Fibroblast of villous mesenchyme (primary cell): ENCODE results near the gene S100A4. TPM values are rescaled to one million over a fixed set of nuclear protein-coding genes. Genes with fewer than 3 reads are reported as not detected.

ENCODE experiments used
- DNase-seq: peaks from one replicate; pipeline ENCODE4 v3.0.0-alpha.2; 2010; ENCODE audit warnings: low read depth
- H3K4me3 ChIP-seq: 2 replicates; pipeline ENCODE4 v1.5.1; 2011; ENCODE audit warnings: low read depth, mild to moderate bottlenecking, low read length
- CTCF ChIP-seq: IDR thresholded peaks from 2 replicates; pipeline ENCODE4 v1.5.1; 2012; ENCODE audit warnings: low read depth, mild to moderate bottlenecking, low read length; ENCODE audit not compliant: insufficient read depth
- total RNA-seq: library from RNA; depleted of rRNA; stranded (reverse); fragments of >200 nt; gene quantifications from 2 replicates; pipeline ENCODE4 v1.2.3, GENCODE V29; 2012

Gene S100A4
- total RNA-seq, 1 donor = 507 TPM

DNA sequence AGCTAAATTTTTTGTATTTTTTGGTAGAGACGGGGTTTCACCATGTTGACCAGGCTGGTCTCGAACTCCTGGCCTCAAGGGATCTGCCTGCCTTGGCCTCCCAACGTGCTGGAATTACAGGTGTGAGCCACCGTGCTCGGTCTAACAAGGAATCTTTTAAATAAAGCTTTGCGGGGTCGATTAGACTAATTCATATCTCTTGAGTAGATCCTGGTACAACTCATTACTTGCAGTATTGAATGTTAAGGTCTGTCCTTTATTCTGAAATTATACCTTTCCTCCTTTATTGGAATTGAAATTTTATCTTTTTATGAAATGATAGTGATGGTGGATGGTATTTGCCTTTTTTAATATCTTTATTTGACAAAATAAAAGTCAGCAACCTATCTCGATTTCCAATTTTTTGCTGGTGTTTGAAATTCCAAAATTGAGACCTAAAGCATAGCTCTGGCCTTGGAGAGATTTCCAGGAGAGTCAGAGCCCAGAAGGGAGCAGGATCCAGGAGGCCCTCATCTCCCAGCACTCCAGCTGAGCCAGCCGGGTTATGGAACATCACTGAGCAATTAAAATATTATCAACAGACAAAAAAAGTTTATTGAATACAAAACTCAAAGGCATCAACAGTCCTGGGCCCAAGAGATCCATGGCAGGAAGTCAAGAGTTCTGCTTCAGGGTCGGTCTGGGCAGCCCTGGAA lies 15.3 kb upstream of the S100A4 start:
- DNase-seq = no peak
- H3K4me3 ChIP-seq = no peak overlapping the region

GRCh38 chr1:153560241-153560640 lies 14.6 kb upstream of the S100A4 start:
- DNase-seq = no peak
- no peak overlapping the region for H3K4me3 ChIP-seq
- no peak for TF ChIP-seq CTCF

More for the DNA sequence above, 15.3 kb upstream of the S100A4 start:
- TF ChIP-seq CTCF = no peak

GRCh38 chr1:153557877-153558276 lies 12.3 kb upstream of the S100A4 start:
- H3K4me3 ChIP-seq = no peak overlapping the region
- DNase-seq = no peak
- TF ChIP-seq CTCF = no peak

- no peak for DNase-seq
- no peak for TF ChIP-seq CTCF
- no peak overlapping the region for H3K4me3 ChIP-seq
Measured at GRCh38 chr1:153556348-153556747, 10.7 kb upstream of the S100A4 start.

GRCh38 chr1:153553830-153554541 lies 8.4 kb upstream of the S100A4 start:
- no peak for TF ChIP-seq CTCF
- DNase-seq = no peak

GRCh38 chr1:153553096-153553495 lies 7.5 kb upstream of the S100A4 start:
- H3K4me3 ChIP-seq = no peak overlapping the region
- no peak for TF ChIP-seq CTCF
- DNase-seq = no peak

More at GRCh38 chr1:153553830-153554541, 8.4 kb upstream of the S100A4 start:
- H3K4me3 ChIP-seq = no peak overlapping the region
